ENCODE measurements around the gene TMEM223. TPM values are rescaled to one million over a fixed set of nuclear protein-coding genes. Genes with fewer than 3 reads are reported as not detected.

The TMEM223 gene, protein sequence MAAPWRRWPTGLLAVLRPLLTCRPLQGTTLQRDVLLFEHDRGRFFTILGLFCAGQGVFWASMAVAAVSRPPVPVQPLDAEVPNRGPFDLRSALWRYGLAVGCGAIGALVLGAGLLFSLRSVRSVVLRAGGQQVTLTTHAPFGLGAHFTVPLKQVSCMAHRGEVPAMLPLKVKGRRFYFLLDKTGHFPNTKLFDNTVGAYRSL
- 13.3 and 16.2 TPM in 2 replicates for total RNA-seq

DNA sequence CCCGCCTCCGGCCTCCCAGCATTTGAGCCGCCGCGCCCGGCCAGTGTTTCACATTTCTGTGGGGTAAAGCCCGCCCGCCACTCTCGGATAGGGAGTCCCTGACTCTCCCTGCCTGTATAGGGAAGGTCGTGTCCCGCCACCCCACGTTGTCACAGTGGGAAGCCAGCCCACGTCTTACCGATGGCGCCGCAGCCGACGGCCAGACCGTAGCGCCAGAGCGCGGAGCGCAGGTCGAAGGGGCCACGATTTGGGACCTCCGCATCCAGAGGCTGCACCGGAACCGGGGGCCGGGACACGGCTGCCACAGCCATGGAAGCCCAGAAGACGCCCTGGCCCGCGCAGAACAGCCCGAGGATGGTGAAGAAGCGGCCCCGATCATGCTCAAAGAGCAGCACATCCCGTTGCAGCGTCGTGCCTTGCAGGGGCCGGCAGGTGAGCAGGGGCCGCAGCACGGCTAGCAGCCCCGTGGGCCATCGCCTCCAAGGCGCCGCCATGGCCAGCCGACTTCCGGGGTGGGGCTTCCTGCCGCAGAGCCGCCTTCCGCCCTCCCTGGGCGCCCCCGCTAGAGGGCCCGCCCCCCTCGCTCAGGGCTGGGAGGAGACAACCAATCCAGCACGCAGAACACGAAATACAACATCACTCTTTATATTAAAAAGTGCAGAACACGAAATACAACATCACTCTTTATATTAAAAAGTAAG, at the start of gene TMEM223:
Gene TMEM223 (minus strand): TSS at position 506 of the 701 bp plus-strand sequence. CDS start 12 bp downstream, at position 494.

DNA sequence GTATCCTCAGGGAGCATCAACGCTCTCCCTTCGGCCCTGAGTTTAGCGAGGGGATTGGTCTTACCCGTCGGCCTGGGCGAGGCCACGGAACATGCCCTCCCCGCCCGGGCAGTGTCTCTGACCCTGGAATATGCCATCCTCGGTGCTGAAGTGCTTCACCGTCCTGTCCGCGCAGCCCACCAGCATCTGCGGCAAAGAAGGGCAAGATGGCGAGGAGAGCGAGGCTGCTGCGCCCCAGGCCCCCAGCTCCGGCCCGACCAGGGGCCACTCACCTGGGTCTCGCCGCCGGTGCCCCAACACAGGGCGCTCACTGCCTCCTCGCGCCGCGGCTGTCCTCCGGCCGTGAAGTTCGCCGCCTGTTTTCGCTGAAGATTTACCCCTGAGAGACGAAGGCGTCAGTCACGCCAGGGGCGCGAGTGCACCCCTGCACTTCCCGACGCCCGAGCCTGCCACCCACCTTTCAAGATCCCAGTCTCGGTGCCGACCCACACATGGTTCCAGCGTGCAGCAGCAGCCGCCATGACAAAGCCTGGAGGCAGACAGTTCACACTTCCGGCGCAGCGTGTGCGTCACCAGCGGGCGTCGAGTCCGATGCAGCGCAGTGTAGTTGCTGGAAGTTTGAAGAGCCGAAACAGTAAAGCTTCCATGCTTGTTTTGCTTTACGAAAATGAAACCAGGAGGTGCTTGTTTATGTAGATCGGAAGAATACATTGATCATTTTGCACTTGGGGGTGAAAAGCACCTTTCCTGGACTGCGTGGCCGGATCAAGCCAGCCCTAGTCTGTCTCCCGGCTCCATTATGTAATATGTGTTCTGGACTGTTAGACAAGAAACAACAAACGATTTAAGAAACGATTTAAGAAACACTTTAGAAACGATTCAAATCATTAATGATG, 47.5 kb upstream of the TMEM223 start, which contains the start of gene WDR74:
Gene WDR74 (minus strand): TSS at position 541 of the 896 bp plus-strand sequence. CDS start 20 bp downstream, at position 521.

DNA sequence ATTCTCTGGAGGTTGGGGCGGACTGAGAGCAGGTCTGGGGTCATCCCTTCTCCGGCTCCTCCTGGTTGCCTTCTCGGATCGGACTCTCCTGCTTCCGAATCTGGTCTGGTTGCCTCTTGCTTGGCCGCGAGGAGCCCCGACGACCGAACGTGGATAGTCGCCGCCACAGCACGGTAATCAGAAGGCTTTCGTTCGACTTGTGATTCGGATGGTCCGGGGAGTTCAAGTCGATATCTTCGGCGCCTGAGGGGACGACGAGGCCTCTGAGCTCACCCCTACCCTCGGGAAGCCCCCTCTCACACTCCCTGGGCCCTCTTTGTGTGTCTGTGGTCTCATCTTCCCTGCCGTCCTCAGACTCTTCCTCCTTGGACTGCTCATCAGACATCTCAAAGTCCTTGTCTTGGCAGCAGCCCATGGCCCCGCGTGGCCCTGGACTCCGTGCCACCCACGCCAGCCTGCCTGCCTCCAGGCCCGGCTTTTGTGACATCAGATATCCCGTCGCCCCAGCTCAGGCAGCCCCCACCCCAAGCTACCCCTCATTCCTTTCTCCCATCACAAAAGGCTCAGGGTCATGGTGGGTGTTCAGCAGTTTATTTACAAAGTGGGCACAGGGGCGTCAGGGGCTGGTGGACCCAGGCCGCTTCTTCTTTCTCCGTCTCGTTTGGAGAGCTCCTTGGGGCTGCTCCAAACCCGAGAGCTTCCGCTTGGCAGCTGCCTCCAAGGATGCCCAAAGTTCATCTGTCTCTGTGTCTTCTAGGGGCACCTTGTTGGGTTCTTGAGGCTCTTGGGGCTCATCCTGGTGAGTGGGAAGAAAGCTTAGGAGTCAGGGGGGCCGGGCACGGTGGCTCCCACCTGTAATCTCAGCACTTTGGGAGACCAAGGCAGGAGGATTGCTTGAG, 40.8 kb upstream of the TMEM223 start, which contains the start of gene TEX54:
Gene TEX54 (minus strand): TSS at position 506 of the 899 bp plus-strand sequence.

DNA sequence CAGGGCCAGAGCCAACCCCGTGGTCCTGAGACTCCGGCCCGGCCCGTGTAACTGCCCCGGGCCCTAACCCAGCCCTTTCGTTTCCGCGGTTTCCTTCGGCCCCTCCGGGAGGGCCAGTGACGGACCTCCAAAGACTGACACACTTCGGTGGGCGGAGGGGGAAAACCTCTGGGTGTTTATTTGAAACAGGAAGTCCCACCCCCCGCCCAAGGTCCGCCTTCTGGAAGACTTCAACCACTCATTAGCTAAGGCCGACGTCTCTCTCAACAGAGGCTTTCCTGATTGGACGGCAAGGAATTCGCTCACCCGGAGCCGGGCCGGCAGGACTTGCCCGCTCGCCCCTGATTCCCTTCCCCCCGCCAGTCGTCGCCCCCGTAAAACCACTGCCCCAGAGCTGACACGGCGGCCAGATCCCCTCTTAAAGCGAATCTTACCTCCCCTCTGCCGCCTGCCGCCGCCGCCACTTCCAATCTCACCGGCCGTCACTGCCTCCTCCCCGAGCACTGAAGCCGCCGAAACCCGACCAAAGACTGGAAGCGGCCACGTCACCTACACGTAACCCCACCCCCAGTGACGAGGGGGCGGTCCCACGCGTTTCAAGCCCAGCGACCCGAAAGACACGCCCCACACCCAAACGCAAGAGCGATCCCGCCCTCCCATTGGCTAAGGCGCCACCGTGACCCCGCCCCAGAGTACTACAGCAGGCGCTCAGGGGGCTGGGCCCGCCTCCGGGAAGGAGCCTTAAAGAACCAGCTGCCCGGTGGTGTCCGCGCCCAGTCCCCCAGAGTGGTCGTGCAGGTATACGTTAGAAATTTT, 39.9 kb upstream of the TMEM223 start, which contains the start of gene STX5:
Gene STX5 (minus strand): TSS at position 532 of the 816 bp plus-strand sequence. CDS start 808 bp downstream, outside the sequence.

DNA sequence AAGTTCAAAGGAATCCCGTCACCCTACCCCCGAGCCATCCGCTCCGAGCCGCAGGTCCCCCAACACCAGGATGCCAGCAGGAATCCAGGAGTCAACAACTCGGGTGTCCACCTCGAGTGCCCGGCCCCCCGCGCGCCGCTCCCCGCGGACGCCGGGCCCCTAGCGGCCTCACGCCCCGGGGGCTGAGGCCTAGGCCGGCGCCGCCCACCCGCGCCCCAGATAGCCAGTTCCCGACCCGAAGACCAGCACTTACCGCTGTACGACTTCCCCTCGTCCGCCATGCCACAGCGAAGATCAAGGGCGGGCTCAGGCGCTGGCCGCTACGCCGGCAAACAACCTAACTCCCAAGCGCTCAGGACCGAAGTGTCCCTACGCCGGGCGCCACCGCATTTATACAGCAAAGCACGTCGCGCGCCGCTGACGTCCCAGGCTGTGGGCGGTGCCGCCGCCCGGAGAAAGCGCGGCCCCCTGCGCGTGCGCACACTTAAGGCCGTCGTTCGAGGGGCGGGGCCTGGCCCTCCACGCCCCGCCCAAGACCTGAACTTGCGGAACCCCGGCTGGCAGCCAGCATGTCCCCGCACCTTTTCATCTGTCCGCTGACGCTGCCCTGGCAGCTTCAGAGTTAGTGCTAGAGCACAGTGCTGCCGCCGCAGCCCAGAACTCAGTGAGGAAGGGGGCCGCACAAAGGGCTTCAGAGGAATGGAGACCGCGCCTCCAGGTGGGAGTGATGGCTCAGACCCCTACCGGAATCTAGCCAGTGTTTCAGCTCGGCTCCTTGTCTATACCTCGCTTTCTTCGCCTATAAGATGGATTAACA, 13.5 kb upstream of the TMEM223 start, which contains the start of gene NXF1:
Gene NXF1 (minus strand): TSS at position 365 of the 817 bp plus-strand sequence. CDS start 84 bp downstream, at position 281.

DNA sequence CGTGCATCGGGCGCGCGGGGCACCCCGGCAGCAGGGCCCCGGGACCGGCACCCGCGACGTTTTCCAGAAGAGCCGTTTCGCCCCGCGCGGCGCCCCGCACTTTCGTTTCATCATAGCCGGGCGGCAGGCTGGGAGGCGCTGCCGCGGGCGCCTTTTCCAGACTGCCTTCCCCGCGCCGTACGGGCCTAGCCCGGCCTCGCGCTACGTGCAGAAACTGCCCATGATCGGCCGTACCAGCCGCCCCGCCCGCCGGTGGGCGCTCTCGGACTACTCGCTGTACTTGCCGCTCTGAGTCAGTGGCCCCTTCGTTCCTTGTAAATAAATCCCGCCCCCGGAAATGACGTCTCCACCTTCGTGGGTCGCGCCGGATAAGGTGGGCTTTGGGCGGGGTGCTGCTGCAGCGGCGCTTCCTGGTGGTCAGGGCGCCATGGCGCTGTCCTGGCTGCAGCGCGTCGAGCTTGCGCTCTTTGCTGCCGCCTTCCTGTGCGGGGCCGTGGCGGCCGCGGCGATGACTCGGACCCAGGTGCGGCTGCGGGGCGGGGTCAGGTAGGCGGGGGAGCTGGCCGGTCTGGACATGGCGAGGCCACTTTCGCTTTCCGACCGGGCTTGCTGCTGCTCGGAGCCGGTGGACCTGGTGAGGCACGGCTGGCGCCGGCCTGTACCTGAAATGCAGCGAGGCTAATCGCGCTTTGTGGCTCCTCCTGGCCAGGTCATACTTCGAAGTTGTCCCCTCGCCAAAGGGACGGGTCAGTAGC, 4.6 kb downstream of the TMEM223 start, which contains the start of gene TMEM179B:
Gene TMEM179B (plus strand): TSS at position 398 of the 755 bp plus-strand sequence. CDS start 30 bp downstream, at position 428.

DNA sequence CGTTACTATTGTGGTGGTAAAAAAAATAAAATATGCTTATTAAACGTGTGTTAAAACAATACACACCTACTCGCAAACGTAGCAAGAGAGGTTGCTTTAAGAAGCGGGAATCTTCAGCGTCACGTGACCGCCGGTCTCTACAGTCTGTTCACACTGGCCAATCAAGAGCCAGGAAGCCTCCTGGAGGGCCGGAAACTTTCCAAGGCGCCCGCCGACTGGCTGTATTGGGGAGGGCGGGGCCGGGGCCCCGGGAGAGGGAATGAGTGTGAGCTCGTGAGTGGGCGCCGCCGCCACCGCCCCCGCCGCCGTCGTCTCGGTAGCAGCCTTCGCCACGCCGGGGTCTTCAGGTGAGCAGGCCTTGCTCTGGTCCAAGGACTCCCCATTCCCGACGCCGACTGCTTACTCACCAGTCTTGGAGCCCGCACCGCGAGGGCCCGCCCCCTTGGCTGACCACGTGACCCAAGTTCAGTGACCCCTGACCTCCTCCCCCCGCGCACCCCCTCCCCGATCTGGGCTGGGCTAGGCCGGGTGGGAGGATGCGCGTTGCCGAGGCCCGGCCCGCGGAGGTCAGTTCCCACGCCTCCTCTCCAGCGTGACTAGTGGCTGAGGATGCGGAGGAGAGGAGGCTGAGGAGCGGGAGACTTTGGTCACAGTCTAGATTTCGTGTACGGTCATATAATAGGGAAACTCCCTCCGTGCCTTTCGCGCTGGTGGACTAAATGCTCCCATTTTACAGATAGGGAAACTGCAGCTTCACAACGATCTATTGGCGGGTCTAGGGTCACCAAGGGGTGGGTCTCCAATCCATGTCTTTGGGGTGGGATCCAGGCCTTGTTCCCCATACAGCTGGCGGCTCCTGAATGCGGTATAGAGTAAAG, 20.4 kb downstream of the TMEM223 start, which contains the start of gene TAF6L:
Gene TAF6L (plus strand): TSS at position 253 of the 878 bp plus-strand sequence. CDS start 4,388 bp downstream, outside the sequence.

DNA sequence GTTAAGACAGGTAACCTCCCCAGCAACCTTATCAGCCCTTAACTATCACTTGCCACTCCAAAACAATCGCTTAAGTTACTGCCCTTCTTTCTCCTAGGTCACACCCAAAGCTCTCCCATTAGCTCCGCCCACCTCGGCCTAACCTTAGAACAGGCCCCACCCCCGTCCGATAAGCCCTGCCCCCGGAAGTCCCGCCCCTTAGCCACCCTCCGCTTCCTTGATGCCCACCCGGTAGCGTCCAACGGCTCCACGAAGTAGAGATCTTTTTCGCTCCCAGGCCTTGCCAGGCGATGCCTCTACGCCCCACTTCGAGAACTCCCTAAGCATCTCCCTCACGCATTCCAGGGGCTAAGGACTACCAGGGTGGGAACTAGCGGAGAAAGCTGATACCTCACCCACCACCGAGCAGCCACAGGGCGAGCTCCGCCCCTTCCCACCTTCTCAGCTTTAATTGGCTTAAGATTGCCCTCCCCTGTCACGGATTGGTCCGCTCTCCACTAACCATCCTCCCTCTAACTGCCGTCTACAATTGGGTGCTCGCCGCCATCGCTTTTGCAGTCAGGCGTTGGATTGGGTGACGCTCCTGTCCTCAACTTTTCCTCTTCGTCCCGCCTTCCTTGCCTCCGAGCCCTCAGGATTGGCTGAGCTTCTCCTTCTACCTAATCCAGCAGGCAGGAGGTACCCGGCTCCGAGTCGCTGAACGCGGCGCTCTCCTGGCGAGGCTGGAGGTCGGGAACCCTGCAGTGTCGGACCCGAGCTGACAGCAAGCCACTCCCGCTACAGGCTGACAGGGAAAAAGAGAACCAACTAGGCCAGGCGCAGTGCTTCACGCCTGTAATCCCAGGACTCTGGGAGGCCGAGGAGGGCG, 37.8 kb downstream of the TMEM223 start, which contains the start of gene ZBTB3:
Gene ZBTB3 (minus strand): TSS at position 425 of the 868 bp plus-strand sequence. CDS start 496 bp downstream, outside the sequence.

Other genes with a start within 250 kb of the TMEM223 start
- gene AHNAK, start 245.2 kb downstream of the TMEM223 start, total RNA-seq: 498 and 644 TPM in 2 replicates
- gene EEF1G, start 218.1 kb downstream of the TMEM223 start, total RNA-seq: 1,318 and 1,351 TPM in 2 replicates
- 8.7 and 9.2 TPM in 2 replicates for gene TUT1, start 200.5 kb downstream of the TMEM223 start, total RNA-seq
- 70.8 and 86.8 TPM in 2 replicates for gene MTA2, start 190.1 kb downstream of the TMEM223 start, total RNA-seq
- gene EML3, start 179.2 kb downstream of the TMEM223 start, total RNA-seq: 23.8 and 38.6 TPM in 2 replicates
- gene ROM1, start 178.7 kb downstream of the TMEM223 start, total RNA-seq: 3.1 and 5.8 TPM in 2 replicates
- gene B3GAT3, start 170.0 kb downstream of the TMEM223 start, total RNA-seq: 48.9 and 82.7 TPM in 2 replicates
- gene GANAB, start 145.4 kb downstream of the TMEM223 start, total RNA-seq: 612 and 660 TPM in 2 replicates
- 24.5 and 26.9 TPM in 2 replicates for gene INTS5, start 138.7 kb downstream of the TMEM223 start, total RNA-seq
- 13.4 and 18.3 TPM in 2 replicates for gene C11orf98, start 126.8 kb downstream of the TMEM223 start, total RNA-seq
- gene CSKMT, start 126.7 kb downstream of the TMEM223 start, total RNA-seq: 4.2 and 4.5 TPM in 2 replicates
- gene UQCC3, start 120.3 kb downstream of the TMEM223 start, total RNA-seq: 6.6 and 7.5 TPM in 2 replicates
- 3.0 and 3.9 TPM in 2 replicates for gene LBHD1, start 119.7 kb downstream of the TMEM223 start, total RNA-seq
- gene UBXN1, start 112.9 kb downstream of the TMEM223 start, total RNA-seq: 80.9 and 85.2 TPM in 2 replicates
- gene LRRN4CL, start 102.5 kb downstream of the TMEM223 start, total RNA-seq: 3.3 and 4.9 TPM in 2 replicates
- 54.8 and 59.1 TPM in 2 replicates for gene BSCL2, start 84.6 kb downstream of the TMEM223 start, total RNA-seq
- 0.13 TPM in 1 of 2 replicates, not detected in the other for gene GNG3, start 84.3 kb downstream of the TMEM223 start, total RNA-seq
- 13.3 and 15.4 TPM in 2 replicates for gene HNRNPUL2, start 64.5 kb downstream of the TMEM223 start, total RNA-seq
- gene TTC9C, start 63.5 kb downstream of the TMEM223 start, total RNA-seq: 27.5 and 28.9 TPM in 2 replicates
- 10.3 and 11.7 TPM in 2 replicates for gene ZBTB3, start 37.8 kb downstream of the TMEM223 start, total RNA-seq
- 51.6 and 51.7 TPM in 2 replicates for gene POLR2G, start 30.4 kb downstream of the TMEM223 start, total RNA-seq
- 19.3 and 27.2 TPM in 2 replicates for gene TAF6L, start 20.6 kb downstream of the TMEM223 start, total RNA-seq
- 48.9 and 50.0 TPM in 2 replicates for gene TMEM179B, start 4.6 kb downstream of the TMEM223 start, total RNA-seq
- gene NXF1, start 13.4 kb upstream of the TMEM223 start, total RNA-seq: 26.1 and 39.4 TPM in 2 replicates
- gene STX5, start 40.0 kb upstream of the TMEM223 start, total RNA-seq: 35.5 and 44.3 TPM in 2 replicates
- not detected in 2 replicates for gene TEX54, start 40.8 kb upstream of the TMEM223 start, total RNA-seq
- 25.4 and 46.1 TPM in 2 replicates for gene WDR74, start 47.6 kb upstream of the TMEM223 start, total RNA-seq
- gene SLC3A2, start 88.9 kb upstream of the TMEM223 start, total RNA-seq: 104 and 190 TPM in 2 replicates
- not detected in 2 replicates for gene CHRM1, start 129.4 kb upstream of the TMEM223 start, total RNA-seq
- not detected in 2 replicates for gene SLC22A6, start 193.0 kb upstream of the TMEM223 start, total RNA-seq
- not detected in 2 replicates for gene SLC22A8, start 223.8 kb upstream of the TMEM223 start, total RNA-seq

All from smooth muscle cell of the pulmonary artery (primary cell).